ENCODE data around the gene TMEM92.
"Not testable (repeated sequence)": the region's sequence is repeated elsewhere in the genome, so short reads cannot be mapped to it uniquely, and the experiment has no call there.

The TMEM92 gene

DNA sequence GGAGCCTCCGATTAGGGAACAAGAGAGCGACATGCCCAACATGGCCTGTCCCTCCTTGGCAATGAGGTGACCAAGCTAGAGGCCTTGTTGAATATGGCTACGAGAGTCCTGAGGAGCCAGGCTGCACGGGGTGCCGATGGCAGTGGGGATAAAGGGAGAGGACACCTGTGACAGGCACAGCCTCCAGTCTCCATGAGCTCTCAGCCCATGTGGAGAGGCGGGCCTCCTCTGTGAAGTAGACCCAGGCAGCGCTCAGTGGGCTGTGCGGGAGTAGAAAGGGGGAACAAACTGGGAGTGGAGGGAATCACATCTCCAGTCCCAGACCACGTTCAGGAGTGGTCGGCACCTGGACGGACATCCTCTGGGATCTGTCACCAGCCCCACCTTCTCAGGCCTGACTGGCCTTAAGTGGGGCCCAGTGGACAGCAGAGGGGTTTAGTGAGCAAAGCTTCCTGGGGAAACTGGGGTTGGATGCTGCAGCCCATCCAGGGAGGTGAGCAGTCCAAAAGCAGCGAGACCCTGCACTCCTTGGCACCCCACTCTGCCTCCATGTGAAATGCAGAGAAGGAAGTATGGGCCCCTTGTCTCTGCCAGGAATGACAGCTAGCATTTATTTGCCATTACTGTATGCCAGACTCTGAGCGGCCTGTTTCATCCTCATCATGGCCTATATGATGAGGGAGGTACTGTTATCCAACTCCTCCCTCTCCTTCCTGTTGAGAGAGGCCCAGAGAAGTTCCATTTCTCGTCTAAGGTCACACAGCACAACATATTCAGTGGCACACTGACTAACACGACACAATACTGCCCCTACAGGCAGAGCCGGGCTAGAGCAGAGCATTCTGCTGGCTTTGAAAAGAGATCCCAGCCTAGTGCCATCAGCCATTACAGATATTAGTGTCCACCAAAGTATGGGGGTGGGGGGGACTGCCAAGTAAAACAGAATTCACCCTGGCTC, 4.5 kb upstream of the TMEM92 start:
- H3K4me3 ChIP-seq (ENCODE audit: control insufficient read depth, low read depth, low read length) = peak overlapping the region; percentile 20
- TF ChIP-seq, protein P1, sequence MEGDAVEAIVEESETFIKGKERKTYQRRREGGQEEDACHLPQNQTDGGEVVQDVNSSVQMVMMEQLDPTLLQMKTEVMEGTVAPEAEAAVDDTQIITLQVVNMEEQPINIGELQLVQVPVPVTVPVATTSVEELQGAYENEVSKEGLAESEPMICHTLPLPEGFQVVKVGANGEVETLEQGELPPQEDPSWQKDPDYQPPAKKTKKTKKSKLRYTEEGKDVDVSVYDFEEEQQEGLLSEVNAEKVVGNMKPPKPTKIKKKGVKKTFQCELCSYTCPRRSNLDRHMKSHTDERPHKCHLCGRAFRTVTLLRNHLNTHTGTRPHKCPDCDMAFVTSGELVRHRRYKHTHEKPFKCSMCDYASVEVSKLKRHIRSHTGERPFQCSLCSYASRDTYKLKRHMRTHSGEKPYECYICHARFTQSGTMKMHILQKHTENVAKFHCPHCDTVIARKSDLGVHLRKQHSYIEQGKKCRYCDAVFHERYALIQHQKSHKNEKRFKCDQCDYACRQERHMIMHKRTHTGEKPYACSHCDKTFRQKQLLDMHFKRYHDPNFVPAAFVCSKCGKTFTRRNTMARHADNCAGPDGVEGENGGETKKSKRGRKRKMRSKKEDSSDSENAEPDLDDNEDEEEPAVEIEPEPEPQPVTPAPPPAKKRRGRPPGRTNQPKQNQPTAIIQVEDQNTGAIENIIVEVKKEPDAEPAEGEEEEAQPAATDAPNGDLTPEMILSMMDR (IDR thresholded peaks at IDR 0.05; ENCODE audit: control insufficient read depth, insufficient read depth, low read depth, low read length, missing control alignments) = peak; percentile 87
- no peak for DNase-seq (ENCODE audit: low read depth)

DNA sequence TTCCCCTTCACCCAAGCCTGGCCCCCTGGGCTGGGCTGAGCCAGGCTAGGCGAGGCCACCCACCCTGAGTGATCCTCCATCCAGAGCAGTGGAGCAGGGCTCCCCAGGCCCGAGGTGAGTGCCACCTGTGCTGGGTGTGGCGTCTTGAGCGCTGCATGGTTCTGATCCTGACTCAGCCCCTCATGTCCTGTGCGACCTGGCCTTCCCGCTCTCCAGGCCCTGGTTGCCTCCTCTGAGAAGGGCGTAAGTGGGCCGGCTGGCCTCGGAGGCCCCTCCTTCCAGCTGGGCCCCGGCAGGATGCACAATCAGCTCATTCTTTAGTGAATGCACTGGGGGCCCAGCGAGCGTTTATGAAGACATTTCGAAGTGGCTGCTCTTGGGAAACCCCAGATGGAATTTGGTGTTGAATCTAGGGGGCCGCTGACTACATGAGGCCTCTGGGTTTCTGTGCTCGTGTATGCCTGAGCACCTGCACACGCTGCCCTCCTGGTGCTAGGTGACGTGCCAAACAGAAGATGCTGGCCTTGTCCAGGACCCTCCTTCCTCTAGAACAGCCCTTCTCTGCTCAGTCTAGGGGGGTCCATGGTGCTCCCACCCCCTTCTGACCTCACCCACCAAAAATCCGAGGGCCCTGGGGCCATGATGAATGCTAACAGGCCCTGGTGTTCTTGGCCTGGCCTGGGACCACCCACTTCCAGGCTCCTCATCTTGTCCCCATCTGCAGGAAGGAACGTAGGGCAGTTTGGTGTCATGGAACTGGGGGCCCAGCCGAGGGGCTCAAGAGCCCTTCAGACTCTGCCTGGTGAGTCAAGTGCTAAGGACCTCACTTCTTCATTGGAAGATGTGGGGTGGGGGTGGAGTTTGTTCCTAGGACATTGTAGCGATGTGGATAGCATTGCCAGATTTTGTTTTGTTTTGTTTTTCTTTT, 3.6 kb upstream of the TMEM92 start:
- TF ChIP-seq, protein P1 (IDR thresholded peaks at IDR 0.05; ENCODE audit: control insufficient read depth, insufficient read depth, low read depth, low read length, missing control alignments) = no peak
- peak overlapping the region; percentile 29 for H3K4me3 ChIP-seq (ENCODE audit: control insufficient read depth, low read depth, low read length)
- no peak for DNase-seq (ENCODE audit: low read depth)

DNA sequence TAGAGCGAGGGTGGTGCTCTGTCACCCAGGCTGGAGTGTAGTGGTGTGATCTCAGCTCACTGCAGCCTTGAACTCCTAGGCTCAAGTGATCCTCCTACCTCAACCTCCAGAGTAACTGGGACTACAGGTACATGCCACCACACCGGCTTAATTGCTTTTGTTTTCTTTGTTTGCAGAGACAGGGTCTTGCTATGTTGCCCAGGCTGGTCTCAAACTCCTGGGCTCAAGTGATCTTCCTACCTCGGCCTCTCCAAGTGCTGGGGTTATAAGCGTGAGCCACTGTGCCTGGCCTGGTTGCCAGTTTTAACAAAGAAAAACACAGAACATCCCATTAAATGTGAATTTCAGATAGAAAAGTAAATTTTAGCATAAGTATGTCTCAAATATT, 2.9 kb upstream of the TMEM92 start:
- DNase-seq (ENCODE audit: low read depth); H3K4me3 ChIP-seq (ENCODE audit: control insufficient read depth, low read depth, low read length): not testable (repeated sequence)

DNA sequence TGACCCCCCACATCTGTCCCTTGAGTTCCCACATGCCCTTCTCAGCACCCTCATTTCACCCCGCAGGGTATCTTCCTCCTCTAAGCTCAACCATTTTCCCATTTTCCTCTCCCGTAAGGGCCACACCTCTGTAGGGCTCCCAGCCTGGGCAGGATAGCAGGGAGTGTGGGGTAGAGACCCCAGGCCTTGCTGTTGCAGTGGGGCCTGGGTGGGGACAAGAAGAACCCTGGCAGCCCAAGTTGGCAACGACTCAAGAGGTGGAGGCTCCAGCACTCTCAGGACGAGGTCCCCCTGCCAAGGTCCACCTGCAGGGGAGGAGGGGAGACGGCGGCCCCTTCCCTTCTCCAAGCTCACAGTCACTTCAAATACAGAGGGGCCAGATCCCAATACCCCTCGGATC, 2.0 kb upstream of the TMEM92 start:
- H3K4me3 ChIP-seq (ENCODE audit: control insufficient read depth, low read depth, low read length) = peak overlapping the region; percentile 64
- DNase-seq (ENCODE audit: low read depth) = no peak
- TF ChIP-seq, protein P1 (IDR thresholded peaks at IDR 0.05; ENCODE audit: control insufficient read depth, insufficient read depth, low read depth, low read length, missing control alignments) = no peak

DNA sequence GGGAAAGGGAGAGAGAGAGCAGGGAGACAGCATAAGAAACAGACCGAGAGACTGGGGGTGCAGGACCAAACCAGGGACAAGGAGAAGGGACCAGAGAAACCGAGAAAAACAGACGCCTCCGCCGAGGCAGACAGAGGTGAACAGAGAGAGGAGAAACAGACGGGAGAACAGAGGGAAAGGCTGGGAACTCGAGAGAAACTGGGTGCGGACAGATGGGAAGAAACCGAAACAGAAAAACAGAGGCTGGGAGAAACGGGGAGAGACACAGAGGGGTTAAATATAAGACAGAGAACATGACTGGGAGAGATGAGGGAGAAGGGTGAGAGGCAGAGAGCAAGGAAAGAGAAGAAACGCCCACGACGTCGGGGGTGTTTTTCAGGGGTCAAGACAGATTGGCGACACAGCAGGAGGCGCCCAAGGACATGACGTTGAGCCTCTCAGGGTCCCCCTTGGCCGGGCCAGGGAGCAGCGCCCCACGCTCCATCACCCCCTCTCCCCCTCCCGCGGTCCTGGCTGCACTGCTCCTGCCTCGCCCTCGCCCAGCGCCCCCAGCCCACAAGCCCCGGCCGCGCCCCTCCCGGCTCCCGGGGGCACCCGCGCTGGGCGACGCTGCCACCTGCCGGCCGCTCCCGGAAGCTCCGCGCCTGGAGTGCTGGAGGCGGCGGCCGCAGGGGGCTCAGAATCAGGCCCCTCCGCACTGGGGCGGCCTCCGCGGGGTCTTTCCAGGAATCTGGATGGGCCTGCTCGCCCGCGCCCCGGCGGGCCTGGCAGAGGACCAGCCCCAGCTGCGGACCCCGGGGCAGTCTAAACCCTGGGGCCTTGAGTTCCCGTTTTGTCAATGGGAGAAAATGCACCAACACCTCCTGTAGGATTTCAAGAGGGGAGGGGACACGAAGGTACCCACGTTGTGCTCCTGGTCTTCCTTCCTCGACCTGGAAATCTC, 1.3 kb upstream of the TMEM92 start:
- H3K4me3 ChIP-seq (ENCODE audit: control insufficient read depth, low read depth, low read length) = peak overlapping the region; percentile 64
- DNase-seq (ENCODE audit: low read depth) = no peak
- TF ChIP-seq, protein P1 (IDR thresholded peaks at IDR 0.05; ENCODE audit: control insufficient read depth, insufficient read depth, low read depth, low read length, missing control alignments) = peak; percentile 46

DNA sequence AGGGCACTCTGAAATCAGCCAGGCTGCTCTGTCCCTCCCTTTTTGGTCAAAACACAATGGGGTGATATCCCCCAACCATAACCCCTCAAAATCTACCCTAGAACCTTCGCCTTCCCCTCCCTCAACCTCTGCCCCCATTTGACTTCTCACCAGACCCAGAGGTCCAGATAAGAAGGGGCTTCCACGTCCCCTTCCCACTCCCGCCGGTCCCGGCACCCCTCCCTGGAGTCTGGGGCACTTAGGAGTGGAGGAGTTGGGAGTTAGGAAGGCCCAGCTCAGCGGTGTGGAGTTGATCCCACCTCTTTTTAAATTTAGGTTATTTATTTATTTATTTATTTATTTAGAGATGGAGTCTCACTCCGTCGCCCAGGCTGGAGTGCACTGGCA, 619 bp upstream of the TMEM92 start:
- H3K4me3 ChIP-seq (ENCODE audit: control insufficient read depth, low read depth, low read length) = peak overlapping the region; percentile 64
- DNase-seq (ENCODE audit: low read depth) = no peak
- TF ChIP-seq, protein P1 (IDR thresholded peaks at IDR 0.05; ENCODE audit: control insufficient read depth, insufficient read depth, low read depth, low read length, missing control alignments) = no peak

Data from AG09309 (cell line).